Bronchial epithelial cell (primary cell): Measurements from ENCODE around the gene TOMM7. TPM values are rescaled to one million over a fixed set of nuclear protein-coding genes. Genes with fewer than 3 reads are reported as not detected.
"Not testable (repeated sequence)": the region's sequence is repeated elsewhere in the genome, so short reads cannot be mapped to it uniquely, and the experiment has no call there.

Source experiments
- DNase-seq: peaks from one replicate; pipeline ENCODE4 v3.0.0-alpha.2; 2010; ENCODE audit warnings: low read depth
- FAIRE-seq: peaks from 2 replicates; lab custom pipeline; 2011; peaks lifted over from hg19 to GRCh38; lab: Jason Lieb, UNC
- H3K27me3 ChIP-seq: 2 replicates; pipeline ENCODE4 v1.5.1; 2011; ENCODE audit warnings: low read length; ENCODE audit not compliant: control insufficient read depth, insufficient read depth
- H3K36me3 ChIP-seq: 2 replicates; pipeline ENCODE4 v1.5.1; 2011; ENCODE audit warnings: low read length; ENCODE audit not compliant: control insufficient read depth, insufficient read depth
- H3K4me3 ChIP-seq: 2 replicates; pipeline ENCODE4 v1.5.1; 2011; ENCODE audit warnings: mild to moderate bottlenecking, low read depth, low read length, control low read depth
- total RNA-seq: library from RNA; depleted of rRNA; stranded (reverse); fragments of >200 nt; gene quantifications from 2 replicates; pipeline ENCODE4 v1.2.1, GENCODE V29; 2014
- TF ChIP-seq, protein P1 (sequence below): IDR thresholded peaks from 2 replicates; pipeline ENCODE4 v1.5.1; 2011; ENCODE audit warnings: mild to moderate bottlenecking, moderate library complexity, low read length, control low read depth, inconsistent platforms; ENCODE audit not compliant: insufficient read depth, severe bottlenecking

The TOMM7 gene
- total RNA-seq, 1 donor from 2014 or later: 233 TPM

DNA sequence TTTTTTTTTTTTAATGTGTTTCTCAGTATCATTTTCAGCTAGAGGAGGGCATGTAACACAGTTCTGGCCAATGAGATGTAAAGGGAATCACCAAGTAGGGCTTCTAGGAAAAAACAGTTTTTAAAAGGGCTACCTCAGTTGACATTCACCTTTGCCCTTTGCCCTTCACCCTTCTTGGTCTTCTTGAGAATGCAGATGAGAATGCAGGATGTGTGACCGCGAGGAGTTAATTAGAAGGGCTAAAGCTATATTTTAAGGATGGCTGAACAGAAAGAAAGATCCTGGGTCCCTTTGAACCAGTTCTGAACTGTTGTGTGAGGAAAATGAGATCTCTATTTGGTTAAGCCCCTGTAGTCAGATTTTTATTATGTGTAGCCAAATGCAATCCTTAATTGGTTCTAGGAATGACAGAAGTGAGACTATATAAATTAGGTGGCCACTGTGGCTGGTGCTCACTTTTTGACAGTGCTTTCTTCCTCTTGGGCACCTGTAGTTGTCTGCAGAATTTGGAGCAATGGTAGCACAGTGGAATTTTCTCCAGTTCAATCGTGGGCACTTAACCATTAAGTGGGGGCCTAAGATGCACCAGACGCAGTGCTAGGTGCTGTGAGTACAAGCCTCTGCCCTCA lies 21.1 kb upstream of the TOMM7 start:
- TF ChIP-seq, protein P1, sequence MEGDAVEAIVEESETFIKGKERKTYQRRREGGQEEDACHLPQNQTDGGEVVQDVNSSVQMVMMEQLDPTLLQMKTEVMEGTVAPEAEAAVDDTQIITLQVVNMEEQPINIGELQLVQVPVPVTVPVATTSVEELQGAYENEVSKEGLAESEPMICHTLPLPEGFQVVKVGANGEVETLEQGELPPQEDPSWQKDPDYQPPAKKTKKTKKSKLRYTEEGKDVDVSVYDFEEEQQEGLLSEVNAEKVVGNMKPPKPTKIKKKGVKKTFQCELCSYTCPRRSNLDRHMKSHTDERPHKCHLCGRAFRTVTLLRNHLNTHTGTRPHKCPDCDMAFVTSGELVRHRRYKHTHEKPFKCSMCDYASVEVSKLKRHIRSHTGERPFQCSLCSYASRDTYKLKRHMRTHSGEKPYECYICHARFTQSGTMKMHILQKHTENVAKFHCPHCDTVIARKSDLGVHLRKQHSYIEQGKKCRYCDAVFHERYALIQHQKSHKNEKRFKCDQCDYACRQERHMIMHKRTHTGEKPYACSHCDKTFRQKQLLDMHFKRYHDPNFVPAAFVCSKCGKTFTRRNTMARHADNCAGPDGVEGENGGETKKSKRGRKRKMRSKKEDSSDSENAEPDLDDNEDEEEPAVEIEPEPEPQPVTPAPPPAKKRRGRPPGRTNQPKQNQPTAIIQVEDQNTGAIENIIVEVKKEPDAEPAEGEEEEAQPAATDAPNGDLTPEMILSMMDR: no peak

GRCh38 chr7:22842973-22843372 lies 20.3 kb upstream of the TOMM7 start:
- Histone ChIP-seq H3K27me3 (no peaks in the 10 kb centered on the region), H3K4me3 (no peak overlapping the region), H3K36me3 (no peaks in the 10 kb centered on the region)
- FAIRE-seq (no peak), DNase-seq (no peak)
- TF ChIP-seq, protein P1: no peak

More for the DNA sequence above, 21.1 kb upstream of the TOMM7 start:
- H3K36me3 ChIP-seq: no peaks in the 10 kb centered on the region
- H3K27me3 ChIP-seq: no peaks in the 10 kb centered on the region
- DNase-seq: no peak
- H3K4me3 ChIP-seq: no peak overlapping the region
- no peak for FAIRE-seq

DNA sequence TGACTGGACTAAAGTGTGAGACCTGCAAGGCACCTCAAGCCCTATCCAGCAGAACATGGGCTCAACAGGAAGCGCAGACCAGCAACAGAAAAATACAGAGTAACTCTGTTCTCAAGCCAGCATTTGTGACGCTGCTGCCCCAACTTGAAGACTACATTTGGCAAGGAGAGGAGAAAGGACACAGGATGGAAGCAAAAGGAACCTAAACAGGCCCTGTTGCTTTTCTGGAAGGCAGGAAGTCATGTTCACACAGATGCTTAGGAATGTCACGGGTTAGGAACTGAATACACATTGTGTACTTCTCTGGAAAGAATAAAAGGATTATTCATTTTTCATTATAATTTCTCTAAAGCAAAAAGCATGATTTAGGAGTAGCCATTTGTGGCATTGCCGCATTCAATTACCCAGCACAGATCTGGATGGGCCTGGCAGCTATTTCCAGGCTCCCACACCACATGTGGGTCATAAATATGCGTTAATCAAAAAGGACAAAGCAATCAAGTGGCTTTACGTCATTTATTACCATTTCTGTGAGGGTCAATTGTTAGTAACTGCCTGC lies 19.8 kb upstream of the TOMM7 start:
- H3K4me3 ChIP-seq: no peak overlapping the region
- H3K36me3 ChIP-seq: no peaks in the 10 kb centered on the region
- DNase-seq (no peak), FAIRE-seq (no peak)
- TF ChIP-seq, protein P1: no peak
- no peaks in the 10 kb centered on the region for H3K27me3 ChIP-seq

- FAIRE-seq: no peak
- H3K4me3 ChIP-seq: no peak overlapping the region
- TF ChIP-seq, protein P1: no peak
- H3K27me3 ChIP-seq: no peaks in the 10 kb centered on the region
- no peaks in the 10 kb centered on the region for H3K36me3 ChIP-seq
- no peak for DNase-seq
Observed at GRCh38 chr7:22841954-22842353, 19.3 kb upstream of the TOMM7 start.

- TF ChIP-seq, protein P1: no peak
- no peaks in the 10 kb centered on the region for H3K27me3 ChIP-seq
- H3K4me3 ChIP-seq: no peak overlapping the region
- no peak for FAIRE-seq
- no peaks in the 10 kb centered on the region for H3K36me3 ChIP-seq
- DNase-seq: no peak
Observed at GRCh38 chr7:22837308-22837707, 14.7 kb upstream of the TOMM7 start.

- not testable (repeated sequence) for FAIRE-seq, H3K36me3 ChIP-seq, DNase-seq, H3K4me3 ChIP-seq, H3K27me3 ChIP-seq
Observed at GRCh38 chr7:22836506-22836905, 13.9 kb upstream of the TOMM7 start.
